ENCODE measurements around the gene SUN2. TPM values are rescaled to one million over a fixed set of nuclear protein-coding genes. Genes with fewer than 3 reads are reported as not detected.

Gene SUN2
- total and polyA plus RNA-seq, 2 donors (not counting 3 experiments of a cell fraction or from before 2014, with no cell fraction given): 76.7 to 133 TPM

DNA sequence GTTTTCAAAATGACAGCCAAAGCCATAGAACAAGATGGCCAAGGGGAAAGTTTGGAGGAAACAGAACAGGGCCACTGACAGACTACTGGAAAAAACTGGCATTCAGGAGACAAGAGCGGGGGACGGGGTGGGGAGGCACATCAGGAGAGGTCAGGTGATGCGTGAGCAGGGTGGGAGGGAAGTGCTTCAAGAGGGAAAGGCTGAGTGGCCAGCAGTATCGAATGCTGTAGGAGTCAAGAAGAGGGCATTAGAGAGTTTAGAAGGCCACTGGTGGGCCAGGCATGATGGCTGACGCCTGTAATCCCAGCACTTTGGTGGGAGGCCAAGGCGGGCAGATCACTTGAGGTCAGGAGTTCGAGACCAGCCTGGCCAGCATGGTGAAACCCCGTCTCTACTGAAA is 41.9 kb downstream of the SUN2 start:
- no peaks in the 10 kb centered on the region for H3K9me3 ChIP-seq (replicated peaks; ENCODE audit: control insufficient read depth, insufficient read depth, low read length)
- H3K36me3 ChIP-seq (ENCODE audit: control insufficient read depth in 2 of 2, extremely low read depth in 1 of 2, insufficient read depth in 2 of 2, low read length in 2 of 2): peaks cover 3 to 11% of the 10 kb centered on the region in 2 experiments
- no peak for FAIRE-seq
- no TSS peak for BruUV-seq (replicated peaks)
- POLR2A ChIA-PET: interaction anchor here (0.6 to 1.5 kb wide), 2 partner anchors 8 to 226 kb away, joined by 3 to 4 read pairs; partner anchors contain the start of gene GTPBP1
- no peaks in the 10 kb centered on the region for H3K9me1 ChIP-seq (replicated peaks; ENCODE audit: control insufficient read depth, extremely low read depth, insufficient read depth, low read length)
- no peaks in the 10 kb centered on the region for H3K27me3 ChIP-seq (ENCODE audit: control insufficient read depth in 2 of 2, insufficient read depth in 2 of 2, low read length in 2 of 2)
- no peaks in the 10 kb centered on the region for H4K20me1 ChIP-seq (replicated peaks; ENCODE audit: control insufficient read depth, extremely low read depth, insufficient read depth, low read length)
- no peak overlapping the region for H2AFZ ChIP-seq (ENCODE audit: low read depth, low read length)
- no peak overlapping the region for H3K4me2 ChIP-seq (ENCODE audit: insufficient read depth, low read length)
- H3K9ac ChIP-seq (replicated peaks; ENCODE audit: extremely low read depth, insufficient read depth, low read length): no peak overlapping the region
- TF ChIP-seq, protein P1, sequence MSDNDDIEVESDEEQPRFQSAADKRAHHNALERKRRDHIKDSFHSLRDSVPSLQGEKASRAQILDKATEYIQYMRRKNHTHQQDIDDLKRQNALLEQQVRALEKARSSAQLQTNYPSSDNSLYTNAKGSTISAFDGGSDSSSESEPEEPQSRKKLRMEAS (IDR thresholded peaks at IDR 0.05; ENCODE audit: insufficient read depth, insufficient read length): no peak
- TF ChIP-seq FOS (IDR thresholded peaks at IDR 0.05; ENCODE audit: borderline replicate concordance, insufficient read depth, low read length): no peak
- intact Hi-C loops (cut with micrococcal nuclease): no loop called here
- no peak for DNase-seq (ENCODE audit: low read depth, low spot score)
- no peak overlapping the region for H3K4me3 ChIP-seq (replicated peaks in 1 of 3; ENCODE audit: insufficient read depth in 1 of 3, low read depth in 1 of 3, low read length in 3 of 3)
- CTCF ChIA-PET: interaction anchor here (1.2 to 2.5 kb wide), 4 partner anchors 11 to 55 kb away, joined by 3 to 12 read pairs (median 4); no protein-coding TSS in a partner anchor
- H3K27ac ChIP-seq (ENCODE audit: insufficient read depth, low read depth, low read length): no peak overlapping the region
- H3K4me1 ChIP-seq (ENCODE audit: control insufficient read depth, extremely low read depth, insufficient read depth, low read length): peaks cover 14% of the 10 kb centered on the region
- dilution Hi-C loops (cut with MboI; ENCODE audit: extremely low pct_ligation_motif_present, low sequenced_read_pairs): no loop called here
- H3K79me2 ChIP-seq (ENCODE audit: control insufficient read depth, insufficient read depth, low read length): peaks cover 66% of the 10 kb centered on the region

DNA sequence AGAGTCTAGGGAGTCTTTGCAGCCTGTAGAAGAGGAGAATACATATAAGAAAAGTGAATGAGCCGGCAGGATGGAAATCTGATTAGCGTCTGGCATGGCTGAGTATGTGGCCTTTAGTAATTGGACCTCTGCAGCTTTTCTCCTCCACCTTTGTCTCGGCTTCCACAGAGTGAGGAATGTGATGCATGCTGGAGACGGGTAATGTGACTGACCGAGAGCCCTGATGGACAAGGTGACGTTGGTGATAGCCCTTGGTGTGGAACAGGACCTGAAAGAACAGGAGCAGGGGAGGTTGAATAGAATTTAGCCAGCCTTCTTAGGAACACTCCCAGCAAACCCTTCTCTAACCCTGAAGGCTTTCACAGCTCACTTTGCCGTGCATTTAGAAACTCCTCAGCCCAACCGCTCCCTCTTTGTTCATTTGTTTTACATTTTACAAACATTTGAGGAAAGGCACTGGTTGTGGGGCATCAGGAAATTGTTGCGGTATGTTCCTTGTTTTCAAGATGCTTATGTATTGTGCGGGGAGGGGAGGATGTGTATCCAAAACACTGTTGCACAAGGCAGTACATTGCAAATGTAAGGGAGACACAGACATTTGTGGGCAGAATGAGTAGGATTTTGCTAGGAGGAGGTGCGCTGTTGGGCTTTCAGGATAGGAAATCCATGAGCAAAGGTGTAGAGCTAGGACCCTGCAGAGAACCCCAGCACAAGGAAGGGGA is 43.2 kb downstream of the SUN2 start:
- Histone ChIP-seq H3K4me2 (ENCODE audit: insufficient read depth, low read length) (no peak overlapping the region), H3K9me1 (replicated peaks; ENCODE audit: control insufficient read depth, extremely low read depth, insufficient read depth, low read length) (no peaks in the 10 kb centered on the region), H3K4me1 (ENCODE audit: control insufficient read depth, extremely low read depth, insufficient read depth, low read length) (peaks cover 9% of the 10 kb centered on the region), H4K20me1 (replicated peaks; ENCODE audit: control insufficient read depth, extremely low read depth, insufficient read depth, low read length) (peaks cover 6% of the 10 kb centered on the region), H3K79me2 (ENCODE audit: control insufficient read depth, insufficient read depth, low read length) (peaks cover 79% of the 10 kb centered on the region), H3K27me3 (ENCODE audit: control insufficient read depth in 2 of 2, insufficient read depth in 2 of 2, low read length in 2 of 2) (no peaks in the 10 kb centered on the region), H2AFZ (ENCODE audit: low read depth, low read length) (no peak overlapping the region), H3K27ac (ENCODE audit: insufficient read depth, low read depth, low read length) (no peak overlapping the region), H3K9me3 (replicated peaks; ENCODE audit: control insufficient read depth, insufficient read depth, low read length) (no peaks in the 10 kb centered on the region), H3K36me3 (ENCODE audit: control insufficient read depth in 2 of 2, extremely low read depth in 1 of 2, insufficient read depth in 2 of 2, low read length in 2 of 2) (peaks cover 3 to 11% of the 10 kb centered on the region in 2 experiments), H3K9ac (replicated peaks; ENCODE audit: extremely low read depth, insufficient read depth, low read length) (no peak overlapping the region), H3K4me3 (replicated peaks in 1 of 3; ENCODE audit: insufficient read depth in 1 of 3, low read depth in 1 of 3, low read length in 3 of 3) (no peak overlapping the region)
- no peak for FAIRE-seq
- intact Hi-C loops (cut with micrococcal nuclease): no loop called here
- CTCF ChIA-PET: interaction anchor here (1.2 to 1.4 kb wide), 2 partner anchors 12 to 19 kb away, joined by 4 read pairs; no protein-coding TSS in a partner anchor
- no peak for TF ChIP-seq JUN (IDR thresholded peaks at IDR 0.05; ENCODE audit: borderline replicate concordance, insufficient read depth, insufficient read length, low read depth)
- no peak for DNase-seq (ENCODE audit: low read depth, low spot score)
- POLR2A ChIA-PET: no interaction called here
- dilution Hi-C loops (cut with MboI; ENCODE audit: extremely low pct_ligation_motif_present, low sequenced_read_pairs): no loop called here
- no TSS peak for BruUV-seq (replicated peaks)
